ENCODE measurements around the gene LIN28A. TPM values are rescaled to one million over a fixed set of nuclear protein-coding genes. Genes with fewer than 3 reads are reported as not detected.
"Not testable (repeated sequence)": the region's sequence is repeated elsewhere in the genome, so short reads cannot be mapped to it uniquely, and the experiment has no call there.

LIN28A gene
- total and polyA plus RNA-seq, 4 donors = not detected

GRCh38 chr1:26370591-26371382 is 39.8 kb upstream of the LIN28A start:
- DNase-seq (no peak), ATAC-seq (ENCODE audit: low FRiP score) (no peak)
- H3K27me3 ChIP-seq (ENCODE audit: control insufficient read depth in 1 of 2, insufficient read depth in 2 of 2, low read length in 1 of 2) = peaks cover 0 to 2% of the 10 kb centered on the region in 2 donors
- H3K4me1 ChIP-seq (ENCODE audit: control insufficient read depth in 1 of 2, insufficient read depth in 2 of 2, low read length in 2 of 2) = no peaks in the 10 kb centered on the region
- no peaks in the 10 kb centered on the region for H3K9me3 ChIP-seq (ENCODE audit: control insufficient read depth, low read length)
- no peak overlapping the region for H3K27ac ChIP-seq (ENCODE audit: low read depth in 1 of 2, low read length in 2 of 2)
- no peaks in the 10 kb centered on the region for H3K36me3 ChIP-seq (ENCODE audit: control insufficient read depth in 1 of 2, insufficient read depth in 2 of 2, low read length in 1 of 2)
- intact Hi-C loops (cut with DNase I) = no loop called here
- H3K4me3 ChIP-seq (ENCODE audit: low read length in 2 of 2) = no peak overlapping the region
- WGBS, 2 donors = 57 to 58% methylated on average over 6 of the region's 6 CpGs

DNA sequence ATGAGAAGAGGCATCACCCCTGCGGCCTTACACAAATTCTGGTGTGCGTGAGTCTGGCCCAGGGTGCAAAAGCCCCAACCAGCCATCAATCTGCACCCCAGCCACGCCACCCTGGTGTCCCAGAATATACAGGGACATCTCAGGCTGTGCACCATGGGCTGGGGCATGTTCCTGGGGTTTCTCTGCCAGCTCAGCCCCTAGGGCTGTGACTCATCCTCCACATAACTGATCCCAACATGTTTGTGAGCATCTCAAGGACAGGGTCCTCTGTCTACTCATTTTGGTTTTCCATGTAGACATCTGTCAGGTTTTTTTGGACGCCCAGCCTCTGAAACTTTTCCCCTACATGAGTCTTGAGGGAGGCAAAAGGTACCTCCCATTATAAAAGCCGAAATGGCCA is 38.6 kb upstream of the LIN28A start:
- intact Hi-C loops (cut with DNase I) = no loop called here
- 82 to 88% methylated on average over 5 of the region's 5 CpGs for WGBS, 2 donors
- H3K27me3 ChIP-seq (ENCODE audit: control insufficient read depth in 1 of 2, insufficient read depth in 2 of 2, low read length in 1 of 2) = peaks cover 0 to 2% of the 10 kb centered on the region in 2 donors
- DNase-seq = no peak
- H3K36me3 ChIP-seq (ENCODE audit: control insufficient read depth in 1 of 2, insufficient read depth in 2 of 2, low read length in 1 of 2) = no peaks in the 10 kb centered on the region
- H3K9me3 ChIP-seq (ENCODE audit: control insufficient read depth, low read length) = no peaks in the 10 kb centered on the region
- no peak overlapping the region for H3K4me3 ChIP-seq (ENCODE audit: low read length in 2 of 2)
- H3K4me1 ChIP-seq (ENCODE audit: control insufficient read depth in 1 of 2, insufficient read depth in 2 of 2, low read length in 2 of 2) = no peaks in the 10 kb centered on the region
- no peak overlapping the region for H3K27ac ChIP-seq (ENCODE audit: low read depth in 1 of 2, low read length in 2 of 2)
- ATAC-seq (ENCODE audit: low FRiP score) = no peak

GRCh38 chr1:26372611-26373010 is 38.0 kb upstream of the LIN28A start, which contains the start of gene ZNF683:
ZNF683 (minus strand) TSS chr1:26372750; CDS start chr1:26368571, 4,179 bp downstream.
- intact Hi-C loops (cut with DNase I); DNase-seq; H3K27ac ChIP-seq (ENCODE audit: low read depth in 1 of 2, low read length in 2 of 2); H3K4me3 ChIP-seq (ENCODE audit: low read length in 2 of 2); H3K9me3 ChIP-seq (ENCODE audit: control insufficient read depth, low read length); H3K4me1 ChIP-seq (ENCODE audit: control insufficient read depth in 1 of 2, insufficient read depth in 2 of 2, low read length in 2 of 2); H3K27me3 ChIP-seq (ENCODE audit: control insufficient read depth in 1 of 2, insufficient read depth in 2 of 2, low read length in 1 of 2); H3K36me3 ChIP-seq (ENCODE audit: control insufficient read depth in 1 of 2, insufficient read depth in 2 of 2, low read length in 1 of 2); ATAC-seq (ENCODE audit: low FRiP score): not testable (repeated sequence)
- WGBS, 2 donors = 59 to 65% methylated on average over 3 of the region's 3 CpGs

GRCh38 chr1:26373281-26373680 is 37.3 kb upstream of the LIN28A start:
- Histone ChIP-seq H3K27ac (ENCODE audit: low read depth in 1 of 2, low read length in 2 of 2) (no peak overlapping the region), H3K4me3 (ENCODE audit: low read length in 2 of 2) (no peak overlapping the region), H3K36me3 (ENCODE audit: control insufficient read depth in 1 of 2, insufficient read depth in 2 of 2, low read length in 1 of 2) (no peaks in the 10 kb centered on the region), H3K9me3 (ENCODE audit: control insufficient read depth, low read length) (no peaks in the 10 kb centered on the region), H3K27me3 (ENCODE audit: control insufficient read depth in 1 of 2, insufficient read depth in 2 of 2, low read length in 1 of 2) (peaks cover 0 to 2% of the 10 kb centered on the region in 2 donors), H3K4me1 (ENCODE audit: control insufficient read depth in 1 of 2, insufficient read depth in 2 of 2, low read length in 2 of 2) (no peaks in the 10 kb centered on the region)
- ATAC-seq (ENCODE audit: low FRiP score) (no peak), DNase-seq (no peak)
- 80 to 87% methylated on average over 4 of the region's 4 CpGs for WGBS, 2 donors
- intact Hi-C loops (cut with DNase I) = no loop called here

DNA sequence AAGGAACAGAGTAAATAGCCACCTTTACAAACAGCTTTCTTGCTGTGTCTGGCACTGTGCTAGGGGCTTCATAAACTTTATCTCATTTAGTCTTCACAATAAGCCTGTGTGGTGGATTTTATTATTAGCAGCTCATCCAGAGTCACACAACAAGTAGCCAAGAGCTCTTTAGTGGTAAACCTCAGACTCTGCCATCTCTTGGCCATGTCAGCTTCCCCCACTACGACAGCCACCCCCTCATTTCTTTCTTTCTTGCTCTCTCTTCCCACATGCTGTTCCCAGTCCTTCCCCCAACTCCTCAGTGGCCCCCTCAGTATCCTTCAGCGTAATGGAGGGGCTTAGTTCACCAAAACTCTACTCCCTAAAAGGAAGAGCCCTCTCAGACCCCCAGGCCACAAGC is 36.8 kb upstream of the LIN28A start:
- ATAC-seq (ENCODE audit: low FRiP score) (no peak), DNase-seq (no peak)
- Histone ChIP-seq H3K9me3 (ENCODE audit: control insufficient read depth, low read length) (no peaks in the 10 kb centered on the region), H3K36me3 (ENCODE audit: control insufficient read depth in 1 of 2, insufficient read depth in 2 of 2, low read length in 1 of 2) (no peaks in the 10 kb centered on the region), H3K27me3 (ENCODE audit: control insufficient read depth in 1 of 2, insufficient read depth in 2 of 2, low read length in 1 of 2) (peaks cover 0 to 2% of the 10 kb centered on the region in 2 donors), H3K4me3 (ENCODE audit: low read length in 2 of 2) (no peak overlapping the region), H3K27ac (ENCODE audit: low read depth in 1 of 2, low read length in 2 of 2) (no peak overlapping the region), H3K4me1 (ENCODE audit: control insufficient read depth in 1 of 2, insufficient read depth in 2 of 2, low read length in 2 of 2) (no peaks in the 10 kb centered on the region)
- intact Hi-C loops (cut with DNase I) = no loop called here
- 39 to 50% methylated on average over 2 of the region's 2 CpGs for WGBS, 2 donors

- H3K4me1 ChIP-seq (ENCODE audit: control insufficient read depth in 1 of 2, insufficient read depth in 2 of 2, low read length in 2 of 2); ATAC-seq (ENCODE audit: low FRiP score); H3K27ac ChIP-seq (ENCODE audit: low read depth in 1 of 2, low read length in 2 of 2); H3K36me3 ChIP-seq (ENCODE audit: control insufficient read depth in 1 of 2, insufficient read depth in 2 of 2, low read length in 1 of 2); H3K27me3 ChIP-seq (ENCODE audit: control insufficient read depth in 1 of 2, insufficient read depth in 2 of 2, low read length in 1 of 2); H3K9me3 ChIP-seq (ENCODE audit: control insufficient read depth, low read length); H3K4me3 ChIP-seq (ENCODE audit: low read length in 2 of 2); DNase-seq; intact Hi-C loops (cut with DNase I): not testable (repeated sequence)
- WGBS, 2 donors = 48 to 54% methylated on average over 2 of the region's 2 CpGs
Measured at GRCh38 chr1:26374361-26374760, 36.3 kb upstream of the LIN28A start.

DNA sequence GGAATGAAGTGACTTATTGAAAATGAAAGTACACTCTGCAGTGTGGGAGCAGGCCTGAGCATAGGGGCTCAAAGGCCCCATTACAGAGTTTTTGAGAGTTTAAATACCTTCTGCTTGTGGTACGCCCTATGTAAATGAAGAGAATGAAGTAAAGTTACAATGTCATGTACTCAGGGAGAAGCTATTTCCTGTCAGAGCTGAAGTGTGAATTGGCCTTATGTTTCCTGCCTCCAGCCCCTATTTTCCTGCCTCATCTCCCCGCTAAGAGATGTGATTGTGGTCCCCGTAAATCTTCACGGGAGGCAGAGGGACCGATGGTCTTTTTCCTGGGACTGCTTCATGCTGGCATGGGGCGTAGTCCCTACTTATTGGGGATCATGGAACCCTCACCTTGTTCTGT is 35.5 kb upstream of the LIN28A start:
- Histone ChIP-seq H3K27me3 (ENCODE audit: control insufficient read depth in 1 of 2, insufficient read depth in 2 of 2, low read length in 1 of 2) (peaks cover 0 to 2% of the 10 kb centered on the region in 2 donors), H3K9me3 (ENCODE audit: control insufficient read depth, low read length) (no peaks in the 10 kb centered on the region), H3K27ac (ENCODE audit: low read depth in 1 of 2, low read length in 2 of 2) (no peak overlapping the region), H3K4me3 (ENCODE audit: low read length in 2 of 2) (no peak overlapping the region), H3K36me3 (ENCODE audit: control insufficient read depth in 1 of 2, insufficient read depth in 2 of 2, low read length in 1 of 2) (no peaks in the 10 kb centered on the region), H3K4me1 (ENCODE audit: control insufficient read depth in 1 of 2, insufficient read depth in 2 of 2, low read length in 2 of 2) (no peaks in the 10 kb centered on the region)
- intact Hi-C loops (cut with DNase I) = no loop called here
- WGBS, 2 donors = 53 to 69% methylated on average over 6 of the region's 6 CpGs
- ATAC-seq (ENCODE audit: low FRiP score) (no peak), DNase-seq (no peak)

- no peak for DNase-seq
- Histone ChIP-seq H3K27ac (ENCODE audit: low read depth in 1 of 2, low read length in 2 of 2) (no peak overlapping the region), H3K27me3 (ENCODE audit: control insufficient read depth in 1 of 2, insufficient read depth in 2 of 2, low read length in 1 of 2) (no peaks in the 10 kb centered on the region), H3K4me3 (ENCODE audit: low read length in 2 of 2) (no peak overlapping the region), H3K9me3 (ENCODE audit: control insufficient read depth, low read length) (no peaks in the 10 kb centered on the region), H3K36me3 (ENCODE audit: control insufficient read depth in 1 of 2, insufficient read depth in 2 of 2, low read length in 1 of 2) (no peaks in the 10 kb centered on the region), H3K4me1 (ENCODE audit: control insufficient read depth in 1 of 2, insufficient read depth in 2 of 2, low read length in 2 of 2) (no peaks in the 10 kb centered on the region)
- ATAC-seq (ENCODE audit: low FRiP score) = no peak
- whole genome bisulfite sequencing, 2 donors = 93 to 94% methylated on average over 4 of the region's 4 CpGs
- intact Hi-C loops (cut with DNase I) = no loop called here
Measured at GRCh38 chr1:26376050-26376449, 34.6 kb upstream of the LIN28A start.
